Naive B cell (primary cell): ENCODE data around the gene EPN3. TPM values are rescaled to one million over a fixed set of nuclear protein-coding genes. Genes with fewer than 3 reads are reported as not detected.
A peak's percentile ranks its signal among the peaks of the same experiment; 100 is the strongest.

Experiments used
- ATAC-seq, 2 donors: fragments of 150-1000 bp; cut with Tn5 transposase; 2 replicates each; pipeline ENCODE4 v1.10.0; 2021; ENCODE audit warnings: low read depth in 2 of 2, mild to moderate bottlenecking in 2 of 2, moderate library complexity in 2 of 2
- DNase-seq: peaks from one replicate; pipeline ENCODE4 v3.0.0; 2022
- H3K27ac Mint-ChIP-seq, 6 donors: one replicate each; pipeline ENCODE4 v1.8.0; 2020 to 2022; ENCODE audit warnings: mild to moderate bottlenecking in 6 of 6, mixed read lengths in 6 of 6, moderate library complexity in 5 of 6, inconsistent platforms in 2 of 6
- H3K27me3 Mint-ChIP-seq, 3 donors: one replicate each; pipeline ENCODE4 v1.8.0; 2021 to 2022; ENCODE audit warnings: mixed read lengths in 3 of 3, mild to moderate bottlenecking in 1 of 3
- H3K36me3 Mint-ChIP-seq, 2 donors: one replicate each; pipeline ENCODE4 v1.8.0; 2020 to 2022; ENCODE audit warnings: mixed read lengths in 2 of 2, inconsistent platforms in 1 of 2, mild to moderate bottlenecking in 1 of 2
- H3K4me1 Mint-ChIP-seq, 3 donors: one replicate each; pipeline ENCODE4 v1.8.0; 2020 to 2022; ENCODE audit warnings: mixed read lengths in 3 of 3, inconsistent platforms in 1 of 3, mild to moderate bottlenecking in 1 of 3, moderate library complexity in 1 of 3
- H3K4me3 Mint-ChIP-seq, 8 donors: one replicate each; pipeline ENCODE4 v1.8.0; 2020 to 2022; ENCODE audit warnings: mild to moderate bottlenecking in 8 of 8, mixed read lengths in 8 of 8, moderate library complexity in 8 of 8, inconsistent platforms in 2 of 8
- H3K9me3 Mint-ChIP-seq, 7 donors: one replicate each; pipeline ENCODE4 v1.8.0; 2020 to 2022; ENCODE audit warnings: mixed read lengths in 7 of 7, mild to moderate bottlenecking in 5 of 7, inconsistent platforms in 2 of 7, moderate library complexity in 1 of 7
- polyA plus RNA-seq, 6 donors: library from polyadenylated mRNA; unstranded; fragments of 300-500 nt; fragmentation: Illumina TruSeq; gene quantifications; one replicate each; pipeline ENCODE4 v1.2.3, GENCODE V29; 2021; ENCODE audit warnings: low read depth in 6 of 6

The EPN3 gene
- polyA plus RNA-seq, 6 donors from 2014 or later: not detected

GRCh38 chr17:50575581-50576210 lies 43.2 kb downstream of the EPN3 start:
- ATAC-seq: no peak
- Mint-ChIP-seq H3K4me1 (no peaks in the 10 kb centered on the region), H3K9me3 (no peaks in the 10 kb centered on the region), H3K4me3 (no peak overlapping the region), H3K27ac (no peak overlapping the region), H3K36me3 (no peaks in the 10 kb centered on the region), H3K27me3 (peaks cover 14 to 76% (median 64%) of the 10 kb centered on the region in 3 donors)
- no peak for DNase-seq

- DNase-seq (no peak), ATAC-seq (no peak)
- peaks cover 18 to 74% (median 65%) of the 10 kb centered on the region in 3 donors for H3K27me3 Mint-ChIP-seq
- no peaks in the 10 kb centered on the region for H3K9me3 Mint-ChIP-seq
- H3K4me3 Mint-ChIP-seq: no peak overlapping the region
- H3K4me1 Mint-ChIP-seq: no peaks in the 10 kb centered on the region
- no peak overlapping the region for H3K27ac Mint-ChIP-seq
- no peaks in the 10 kb centered on the region for H3K36me3 Mint-ChIP-seq
These were observed 44.3 kb downstream of the EPN3 start for GRCh38 chr17:50576864-50577263.

GRCh38 chr17:50577451-50577954 lies 45.0 kb downstream of the EPN3 start:
- H3K27me3 Mint-ChIP-seq: peaks cover 20 to 74% (median 65%) of the 10 kb centered on the region in 3 donors

GRCh38 chr17:50578173-50578572 lies 45.6 kb downstream of the EPN3 start:
- no peak overlapping the region for H3K27ac Mint-ChIP-seq
- no peak overlapping the region for H3K4me3 Mint-ChIP-seq
- peaks cover 20 to 74% (median 66%) of the 10 kb centered on the region in 3 donors for H3K27me3 Mint-ChIP-seq
- ATAC-seq (no peak), DNase-seq (no peak)
- no peaks in the 10 kb centered on the region for H3K4me1 Mint-ChIP-seq
- H3K36me3 Mint-ChIP-seq: no peaks in the 10 kb centered on the region
- H3K9me3 Mint-ChIP-seq: no peaks in the 10 kb centered on the region

More at GRCh38 chr17:50577451-50577954, 45.0 kb downstream of the EPN3 start:
- no peak overlapping the region for H3K4me3 Mint-ChIP-seq
- no peak overlapping the region for H3K27ac Mint-ChIP-seq
- no peaks in the 10 kb centered on the region for H3K36me3 Mint-ChIP-seq
- H3K4me1 Mint-ChIP-seq: no peaks in the 10 kb centered on the region
- DNase-seq (no peak), ATAC-seq (no peak)
- H3K9me3 Mint-ChIP-seq: no peaks in the 10 kb centered on the region

- no peak for DNase-seq
- H3K36me3 Mint-ChIP-seq: no peaks in the 10 kb centered on the region
- no peaks in the 10 kb centered on the region for H3K9me3 Mint-ChIP-seq
- ATAC-seq: no peak
- no peaks in the 10 kb centered on the region for H3K4me1 Mint-ChIP-seq
- no peak overlapping the region for H3K4me3 Mint-ChIP-seq
- H3K27ac Mint-ChIP-seq: no peak overlapping the region
- peaks cover 16 to 75% (median 70%) of the 10 kb centered on the region in 3 donors for H3K27me3 Mint-ChIP-seq
These were observed 46.9 kb downstream of the EPN3 start for GRCh38 chr17:50579399-50579798.

GRCh38 chr17:50580646-50581045 lies 48.1 kb downstream of the EPN3 start:
- H3K36me3 Mint-ChIP-seq: no peaks in the 10 kb centered on the region
- no peaks in the 10 kb centered on the region for H3K9me3 Mint-ChIP-seq
- H3K27ac Mint-ChIP-seq: no peak overlapping the region
- peaks cover 16 to 74% (median 71%) of the 10 kb centered on the region in 3 donors for H3K27me3 Mint-ChIP-seq
- H3K4me3 Mint-ChIP-seq: no peak overlapping the region
- DNase-seq: no peak
- H3K4me1 Mint-ChIP-seq: no peaks in the 10 kb centered on the region
- ATAC-seq: no peak

- Mint-ChIP-seq H3K9me3 (no peaks in the 10 kb centered on the region), H3K36me3 (no peaks in the 10 kb centered on the region), H3K4me1 (no peaks in the 10 kb centered on the region), H3K27me3 (peaks cover 14 to 72% (median 71%) of the 10 kb centered on the region in 3 donors), H3K4me3 (no peak overlapping the region), H3K27ac (no peak overlapping the region)
- no peak for ATAC-seq
- no peak for DNase-seq
These were observed 48.8 kb downstream of the EPN3 start for GRCh38 chr17:50581316-50581715.

GRCh38 chr17:50582741-50583140 lies 50.2 kb downstream of the EPN3 start:
- Mint-ChIP-seq H3K4me1 (no peaks in the 10 kb centered on the region), H3K9me3 (no peaks in the 10 kb centered on the region), H3K27ac (no peak overlapping the region), H3K27me3 (peaks cover 7 to 66% (median 58%) of the 10 kb centered on the region in 3 donors), H3K36me3 (no peaks in the 10 kb centered on the region), H3K4me3 (no peak overlapping the region)
- no peak for ATAC-seq
- DNase-seq: no peak

GRCh38 chr17:50583641-50584040 lies 51.1 kb downstream of the EPN3 start:
- Mint-ChIP-seq H3K36me3 (no peaks in the 10 kb centered on the region), H3K27me3 (peaks cover 6 to 61% (median 52%) of the 10 kb centered on the region in 3 donors), H3K9me3 (no peaks in the 10 kb centered on the region), H3K4me3 (no peak overlapping the region), H3K27ac (no peak overlapping the region), H3K4me1 (no peaks in the 10 kb centered on the region)
- ATAC-seq (no peak), DNase-seq (no peak)

- H3K9me3 Mint-ChIP-seq: no peaks in the 10 kb centered on the region
- H3K27me3 Mint-ChIP-seq: peaks cover 6 to 56% (median 47%) of the 10 kb centered on the region in 3 donors
- no peaks in the 10 kb centered on the region for H3K4me1 Mint-ChIP-seq
- H3K4me3 Mint-ChIP-seq: no peak overlapping the region
- DNase-seq (no peak), ATAC-seq (no peak)
- H3K27ac Mint-ChIP-seq: no peak overlapping the region
- no peaks in the 10 kb centered on the region for H3K36me3 Mint-ChIP-seq
These were observed 51.6 kb downstream of the EPN3 start for GRCh38 chr17:50584116-50584515.

- no peak for DNase-seq
- H3K4me3 Mint-ChIP-seq: no peak overlapping the region
- peak overlapping the region in 2 of 6 donors; percentile 10 to 82 for H3K27ac Mint-ChIP-seq
- no peak for ATAC-seq
- H3K9me3 Mint-ChIP-seq: no peaks in the 10 kb centered on the region
- no peaks in the 10 kb centered on the region for H3K4me1 Mint-ChIP-seq
- no peaks in the 10 kb centered on the region for H3K36me3 Mint-ChIP-seq
- H3K27me3 Mint-ChIP-seq: peaks cover 6 to 55% (median 44%) of the 10 kb centered on the region in 3 donors
These were observed 52.2 kb downstream of the EPN3 start for GRCh38 chr17:50584749-50585148.

GRCh38 chr17:50585346-50585745 lies 52.8 kb downstream of the EPN3 start:
- DNase-seq: no peak
- Mint-ChIP-seq H3K36me3 (no peaks in the 10 kb centered on the region), H3K4me1 (no peaks in the 10 kb centered on the region), H3K4me3 (no peak overlapping the region), H3K27ac (no peak overlapping the region), H3K9me3 (no peaks in the 10 kb centered on the region), H3K27me3 (peaks cover 6 to 55% (median 42%) of the 10 kb centered on the region in 3 donors)
- no peak for ATAC-seq

GRCh38 chr17:50585891-50586290 lies 53.4 kb downstream of the EPN3 start:
- Mint-ChIP-seq H3K27ac (no peak overlapping the region), H3K4me3 (no peak overlapping the region), H3K27me3 (peaks cover 6 to 55% (median 40%) of the 10 kb centered on the region in 3 donors), H3K9me3 (no peaks in the 10 kb centered on the region), H3K36me3 (no peaks in the 10 kb centered on the region), H3K4me1 (no peaks in the 10 kb centered on the region)
- DNase-seq: no peak
- no peak for ATAC-seq

GRCh38 chr17:50586421-50587247 lies 54.1 kb downstream of the EPN3 start:
- H3K9me3 Mint-ChIP-seq: no peaks in the 10 kb centered on the region
- peak overlapping the region in 1 of 6 donors; percentile 10 for H3K27ac Mint-ChIP-seq
- no peak for DNase-seq
- no peaks in the 10 kb centered on the region for H3K36me3 Mint-ChIP-seq
- H3K4me3 Mint-ChIP-seq: no peak overlapping the region
- H3K4me1 Mint-ChIP-seq: no peaks in the 10 kb centered on the region
- ATAC-seq: no peak
- peaks cover 4 to 51% (median 38%) of the 10 kb centered on the region in 3 donors for H3K27me3 Mint-ChIP-seq
